T-helper 17 cell (primary cell): ENCODE data around the gene CDH12. TPM values are rescaled to one million over a fixed set of nuclear protein-coding genes. Genes with fewer than 3 reads are reported as not detected.
"Not testable (repeated sequence)": the region's sequence is repeated elsewhere in the genome, so short reads cannot be mapped to it uniquely, and the experiment has no call there.

Source experiments
- ATAC-seq: fragments of 150-1000 bp; cut with Tn5 transposase; 2 replicates; pipeline ENCODE4 v1.10.0; 2021; ENCODE audit warnings: mild to moderate bottlenecking, moderate library complexity
- DNase-seq, 3 donors: peaks; one replicate each; pipeline versions ENCODE4 v3.0.0 to v3.0.0-alpha.2; 2020 to 2021
- H3K9me3 ChIP-seq: one replicate; pipeline ENCODE4 v1.7.0; 2013; ENCODE audit warnings: low read length, mild to moderate bottlenecking; ENCODE audit not compliant: control insufficient read depth, poor library complexity, severe bottlenecking
- H3K27ac Mint-ChIP-seq: one replicate; pipeline ENCODE4 v1.8.0; 2022; ENCODE audit warnings: mild to moderate bottlenecking, moderate library complexity, mixed read lengths
- H3K27me3 Mint-ChIP-seq: one replicate; pipeline ENCODE4 v1.8.0; 2022; ENCODE audit warnings: mixed read lengths
- H3K36me3 Mint-ChIP-seq: one replicate; pipeline ENCODE4 v1.8.0; 2022; ENCODE audit warnings: low read depth, mixed read lengths
- H3K4me1 Mint-ChIP-seq: one replicate; pipeline ENCODE4 v1.8.0; 2022; ENCODE audit warnings: mild to moderate bottlenecking, mixed read lengths
- H3K4me3 Mint-ChIP-seq: one replicate; pipeline ENCODE4 v1.8.0; 2022; ENCODE audit warnings: mild to moderate bottlenecking, moderate library complexity, mixed read lengths
- total RNA-seq, 4 donors: library from RNA in 2 of 4; stranded (reverse) in 2 of 4; gene quantifications; one replicate each; pipeline ENCODE4 v1.2.3 and lab custom pipeline; 2022 to 2026

The CDH12 gene
- total RNA-seq, 2 donors from 2014 or later, result not detected

DNA sequence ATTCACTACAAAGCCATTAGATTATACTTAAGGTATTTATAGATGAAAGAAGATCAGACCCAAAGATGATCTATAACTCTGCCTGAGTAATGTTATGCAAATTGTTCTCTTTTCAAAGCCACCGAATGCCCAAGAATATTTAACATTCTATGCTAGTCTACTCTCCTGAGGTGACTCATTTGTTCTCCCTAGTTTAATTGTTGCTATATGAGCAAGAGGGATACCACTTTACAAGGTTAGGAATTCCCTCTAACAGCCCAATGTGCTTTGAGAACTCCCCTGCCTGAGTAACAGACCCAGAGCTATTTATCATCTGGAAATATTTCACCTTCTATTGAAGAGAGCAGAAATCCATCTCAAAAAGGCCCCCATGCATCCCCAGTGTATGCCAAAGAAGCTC lies 867.3 kb downstream of the CDH12 start:
- not testable (repeated sequence) for H3K4me3 Mint-ChIP-seq, H3K9me3 ChIP-seq, H3K27ac Mint-ChIP-seq, H3K4me1 Mint-ChIP-seq, H3K36me3 Mint-ChIP-seq, H3K27me3 Mint-ChIP-seq, DNase-seq, ATAC-seq

DNA sequence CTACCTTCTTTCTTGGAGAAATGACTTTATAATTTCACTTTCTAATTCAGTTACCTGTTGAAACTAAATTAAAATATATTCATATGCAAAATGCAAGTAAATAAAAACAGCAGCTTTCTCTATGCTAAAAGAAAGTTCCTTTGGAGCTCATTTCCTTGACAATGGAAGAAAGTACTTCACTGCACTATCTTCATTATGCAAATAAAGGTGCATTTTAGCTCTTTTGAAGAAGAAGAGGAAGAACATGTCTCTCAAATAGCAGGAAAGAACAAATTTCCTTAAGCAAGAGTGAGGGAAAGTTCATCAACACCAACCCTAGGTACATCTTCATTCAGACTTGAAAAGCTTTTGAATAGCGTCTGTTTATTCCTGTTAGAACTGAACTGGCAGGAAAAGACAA lies 901.6 kb downstream of the CDH12 start:
- not testable (repeated sequence) for H3K4me1 Mint-ChIP-seq, H3K4me3 Mint-ChIP-seq, H3K36me3 Mint-ChIP-seq, ATAC-seq, H3K9me3 ChIP-seq, H3K27me3 Mint-ChIP-seq, H3K27ac Mint-ChIP-seq, DNase-seq

DNA sequence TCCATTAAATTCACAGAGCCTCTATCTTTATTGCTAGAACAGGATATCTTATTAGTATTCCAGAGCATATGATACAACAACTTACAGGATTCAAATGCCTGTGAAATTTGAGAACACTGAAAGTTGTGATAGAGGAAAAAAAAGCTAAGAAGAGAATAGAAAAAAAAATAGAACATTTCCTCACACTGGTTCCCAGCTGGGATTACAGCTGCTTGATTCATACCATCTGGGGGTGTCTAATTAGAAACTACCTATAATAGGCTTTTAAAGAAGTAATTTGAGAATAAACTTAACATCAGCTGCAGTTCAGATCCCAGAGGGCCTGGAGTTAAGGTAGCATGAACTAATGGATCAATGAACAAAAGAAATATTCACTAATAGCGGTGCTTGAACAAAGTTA lies 922.0 kb downstream of the CDH12 start:
- H3K4me3 Mint-ChIP-seq, result no peak overlapping the region
- no peak overlapping the region for H3K27ac Mint-ChIP-seq
- H3K36me3 Mint-ChIP-seq, result no peaks in the 10 kb centered on the region
- no peak for ATAC-seq
- DNase-seq, result no peak
- H3K9me3 ChIP-seq, result no peaks in the 10 kb centered on the region
- H3K4me1 Mint-ChIP-seq, result no peaks in the 10 kb centered on the region
- no peaks in the 10 kb centered on the region for H3K27me3 Mint-ChIP-seq

DNA sequence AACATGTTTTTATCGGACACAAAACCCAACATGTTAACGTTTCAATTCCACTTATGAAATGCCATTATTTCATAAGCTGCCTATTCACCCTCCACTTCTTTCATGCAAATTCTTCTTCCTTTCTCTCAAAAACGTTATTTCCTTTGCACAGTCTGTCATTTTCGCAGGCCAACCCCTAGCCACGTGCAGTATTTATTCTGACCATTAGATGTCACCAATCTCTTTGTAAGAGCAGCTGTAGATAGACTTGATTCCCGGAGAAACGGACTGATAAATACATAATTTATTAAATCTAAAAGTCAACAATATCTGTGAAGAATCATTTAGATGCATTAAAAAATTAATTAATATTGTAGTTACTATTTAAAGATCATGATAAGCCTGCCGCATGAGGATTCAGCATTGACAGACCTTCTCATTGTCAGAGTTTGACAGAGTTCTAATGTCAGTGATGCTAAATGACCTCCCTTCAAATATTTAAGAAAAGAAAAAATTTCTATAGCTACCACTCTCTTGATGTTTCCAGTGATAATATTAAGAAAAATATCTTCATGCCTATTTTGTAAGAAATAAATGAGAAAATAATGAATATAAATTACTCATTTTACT lies 933.6 kb downstream of the CDH12 start:
- DNase-seq (no peak), ATAC-seq (no peak)
- Mint-ChIP-seq H3K4me3 (no peak overlapping the region), H3K4me1 (no peaks in the 10 kb centered on the region), H3K27me3 (no peaks in the 10 kb centered on the region), H3K36me3 (no peaks in the 10 kb centered on the region), H3K27ac (no peak overlapping the region)
- H3K9me3 ChIP-seq, result no peaks in the 10 kb centered on the region

DNA sequence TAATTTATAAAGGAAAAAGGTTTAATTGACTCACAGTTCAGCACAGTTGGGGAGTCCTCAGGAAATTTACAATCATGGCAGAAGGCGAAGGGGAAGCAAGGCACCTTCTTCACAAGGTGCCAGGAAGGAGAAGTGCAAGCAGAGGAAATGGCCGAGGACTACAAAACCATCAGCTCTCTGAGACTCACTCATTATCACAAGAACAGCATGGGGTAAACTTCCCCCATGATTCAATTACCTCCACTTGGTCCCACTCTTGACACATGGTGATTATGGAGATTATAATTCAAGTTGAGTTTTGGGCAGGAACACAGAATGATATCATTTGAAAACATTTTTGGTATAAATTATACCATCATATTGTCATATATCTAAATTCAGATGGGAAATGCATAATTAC lies 934.7 kb downstream of the CDH12 start:
- ATAC-seq, result no peak
- Mint-ChIP-seq H3K27me3 (no peaks in the 10 kb centered on the region), H3K36me3 (no peaks in the 10 kb centered on the region), H3K27ac (no peak overlapping the region), H3K4me1 (no peaks in the 10 kb centered on the region), H3K4me3 (no peak overlapping the region)
- DNase-seq, result no peak
- no peaks in the 10 kb centered on the region for H3K9me3 ChIP-seq

DNA sequence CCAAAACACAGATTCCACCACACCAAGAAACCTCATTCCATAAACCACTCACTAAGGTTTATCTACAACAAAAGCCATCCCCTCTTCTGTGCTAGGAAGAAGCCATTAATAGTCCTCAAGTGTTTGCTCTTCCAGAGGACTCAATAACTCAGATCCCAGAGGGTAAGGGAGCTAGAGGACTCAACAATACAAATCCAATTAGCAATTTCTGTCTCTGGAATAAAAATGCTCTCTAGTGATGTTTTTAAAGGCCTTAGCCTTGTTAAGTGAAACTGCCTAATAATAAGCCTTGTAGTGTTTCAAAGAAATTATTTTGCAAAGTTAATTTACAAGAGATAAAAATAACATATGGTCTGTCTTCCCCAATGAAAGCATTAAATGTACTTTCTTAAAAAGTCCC lies 942.4 kb downstream of the CDH12 start:
- H3K9me3 ChIP-seq, result no peaks in the 10 kb centered on the region
- Mint-ChIP-seq H3K4me3 (no peak overlapping the region), H3K36me3 (no peaks in the 10 kb centered on the region), H3K27me3 (no peaks in the 10 kb centered on the region), H3K4me1 (no peaks in the 10 kb centered on the region), H3K27ac (no peak overlapping the region)
- ATAC-seq (no peak), DNase-seq (no peak)

DNA sequence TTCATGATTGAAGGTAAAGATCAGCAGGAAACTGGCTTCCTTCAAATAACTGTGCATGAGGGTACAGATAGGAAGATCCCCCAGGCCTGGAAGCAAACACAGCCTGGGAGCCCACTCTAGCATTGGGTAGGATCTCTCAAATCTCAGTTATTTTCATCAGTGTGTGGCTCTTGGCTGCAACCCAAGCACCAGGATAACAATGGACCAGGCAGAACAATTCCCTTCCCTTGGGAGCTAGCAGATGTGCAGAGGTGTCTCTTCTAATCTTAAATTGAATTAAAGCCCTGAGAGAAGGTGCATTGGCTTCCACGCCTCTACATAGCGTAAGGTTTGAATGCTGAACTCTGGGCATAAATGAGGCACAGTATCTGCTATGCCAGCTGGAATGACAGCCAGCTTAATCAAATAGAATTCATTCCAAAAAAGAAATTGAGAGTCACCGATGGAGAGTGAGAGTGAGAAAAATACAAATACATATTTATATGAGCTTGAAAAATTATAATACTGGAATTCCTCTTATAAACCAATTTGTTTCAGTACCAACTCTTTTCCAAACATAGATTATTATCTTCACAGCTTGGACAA lies 957.3 kb downstream of the CDH12 start:
- H3K4me1 Mint-ChIP-seq, result no peaks in the 10 kb centered on the region
- no peak overlapping the region for H3K4me3 Mint-ChIP-seq
- no peaks in the 10 kb centered on the region for H3K9me3 ChIP-seq
- H3K27me3 Mint-ChIP-seq, result no peaks in the 10 kb centered on the region
- no peak overlapping the region for H3K27ac Mint-ChIP-seq
- H3K36me3 Mint-ChIP-seq, result no peaks in the 10 kb centered on the region
- ATAC-seq (no peak), DNase-seq (no peak)

DNA sequence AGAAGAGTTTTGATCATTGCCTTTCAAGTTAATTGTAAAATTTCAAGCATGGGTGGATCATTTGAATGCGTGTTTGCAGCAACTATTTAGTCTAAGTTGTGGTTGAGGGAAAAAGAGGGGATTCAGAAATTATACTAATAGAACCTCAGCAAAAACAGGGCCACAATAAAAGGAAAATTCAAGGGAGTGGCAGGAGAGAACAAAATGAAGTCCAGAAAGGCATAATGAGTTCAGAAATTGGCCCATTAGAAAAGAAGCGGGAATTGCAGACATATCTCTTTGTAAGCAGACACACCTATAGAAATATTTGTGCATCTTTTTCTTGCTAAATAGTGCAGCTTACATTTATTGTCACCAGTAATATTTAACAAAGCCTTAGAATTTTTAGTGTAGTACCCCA lies 960.0 kb downstream of the CDH12 start:
- no peaks in the 10 kb centered on the region for H3K27me3 Mint-ChIP-seq
- DNase-seq (no peak), ATAC-seq (no peak)
- H3K27ac Mint-ChIP-seq, result no peak overlapping the region
- H3K36me3 Mint-ChIP-seq, result no peaks in the 10 kb centered on the region
- H3K4me3 Mint-ChIP-seq, result no peak overlapping the region
- H3K4me1 Mint-ChIP-seq, result no peaks in the 10 kb centered on the region
- H3K9me3 ChIP-seq, result no peaks in the 10 kb centered on the region

DNA sequence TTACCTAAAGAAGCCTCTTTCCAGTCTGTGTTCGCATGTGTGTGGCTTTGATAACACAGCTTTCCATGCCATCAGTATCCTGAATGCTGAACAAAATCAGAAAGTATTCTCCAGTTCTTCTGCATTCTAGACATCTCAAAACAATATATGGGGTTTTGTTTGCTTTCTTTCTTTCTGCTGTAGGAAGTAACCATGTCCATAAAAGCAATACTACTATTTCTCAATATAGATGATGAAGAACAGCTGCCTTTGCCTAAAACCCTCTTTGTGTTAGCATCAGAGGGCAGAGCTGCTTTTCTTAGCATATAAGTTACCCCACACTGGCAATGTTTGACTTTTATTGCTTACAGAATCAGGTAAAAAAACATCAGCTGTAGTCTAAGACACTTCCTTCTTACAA lies 963.6 kb downstream of the CDH12 start:
- H3K9me3 ChIP-seq, result no peaks in the 10 kb centered on the region
- Mint-ChIP-seq H3K4me1 (no peaks in the 10 kb centered on the region), H3K36me3 (no peaks in the 10 kb centered on the region), H3K27me3 (no peaks in the 10 kb centered on the region), H3K27ac (no peak overlapping the region), H3K4me3 (no peak overlapping the region)
- DNase-seq (no peak), ATAC-seq (no peak)

DNA sequence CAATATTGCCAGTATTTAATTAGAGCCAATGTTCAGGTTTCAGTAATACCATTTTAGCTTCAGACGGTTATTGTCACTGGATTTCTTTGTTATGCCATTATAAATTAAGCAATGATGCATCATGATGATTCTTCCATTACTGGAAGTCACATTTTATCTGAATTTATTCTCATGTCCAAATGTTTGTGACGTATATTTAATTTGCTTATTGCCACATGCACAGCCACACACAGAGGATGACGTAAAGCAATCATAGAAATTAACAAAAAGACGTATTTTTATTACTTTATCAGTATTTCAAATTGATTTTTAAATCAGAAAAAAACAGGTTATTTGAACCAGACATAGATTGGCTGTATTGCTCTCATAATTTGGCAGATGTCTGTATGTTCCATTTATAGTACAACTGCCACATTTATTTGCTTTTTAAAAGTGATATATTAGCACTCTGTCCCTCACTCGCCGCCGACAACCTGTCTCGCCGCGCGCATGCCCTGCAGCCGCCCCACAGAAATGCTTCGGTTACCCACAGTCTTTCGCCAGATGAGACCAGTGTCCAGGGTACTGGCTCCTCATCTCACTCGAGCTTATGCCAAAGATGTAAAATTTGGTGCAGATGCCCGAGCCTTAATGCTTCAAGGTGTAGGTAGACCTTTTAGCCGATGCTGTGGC lies 970.9 kb downstream of the CDH12 start:
- no peak for DNase-seq
- H3K4me3 Mint-ChIP-seq, result no peak overlapping the region

DNA sequence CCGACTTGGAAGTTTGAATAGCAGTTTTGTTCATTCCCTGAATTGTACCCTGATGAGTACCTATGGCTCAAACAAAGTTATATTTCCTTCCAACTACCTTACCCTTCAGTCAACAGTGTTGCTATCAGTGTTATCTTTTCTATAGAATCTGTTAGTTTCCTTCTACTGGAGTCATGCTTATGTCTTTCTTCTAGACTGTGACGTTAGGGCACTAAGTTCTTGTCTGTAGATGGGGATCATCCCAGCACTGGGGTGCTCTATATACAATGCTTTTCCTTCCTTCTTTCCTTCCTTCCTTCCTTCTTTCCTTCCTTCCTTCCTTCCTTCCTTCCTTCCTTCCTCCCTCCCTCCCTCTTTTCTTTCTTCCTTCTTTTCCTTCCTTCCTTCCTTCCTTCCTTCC lies 973.0 kb downstream of the CDH12 start:
- H3K27me3 Mint-ChIP-seq, result no peaks in the 10 kb centered on the region
- ATAC-seq, result no peak
- H3K4me1 Mint-ChIP-seq, result no peaks in the 10 kb centered on the region
- no peak overlapping the region for H3K4me3 Mint-ChIP-seq
- no peak overlapping the region for H3K27ac Mint-ChIP-seq
- no peaks in the 10 kb centered on the region for H3K36me3 Mint-ChIP-seq
- no peak for DNase-seq
- no peaks in the 10 kb centered on the region for H3K9me3 ChIP-seq

More for the DNA sequence above, 970.9 kb downstream of the CDH12 start:
- Mint-ChIP-seq H3K4me1 (no peaks in the 10 kb centered on the region), H3K27ac (no peak overlapping the region), H3K27me3 (no peaks in the 10 kb centered on the region), H3K36me3 (no peaks in the 10 kb centered on the region)
- ATAC-seq, result no peak
- no peaks in the 10 kb centered on the region for H3K9me3 ChIP-seq

DNA sequence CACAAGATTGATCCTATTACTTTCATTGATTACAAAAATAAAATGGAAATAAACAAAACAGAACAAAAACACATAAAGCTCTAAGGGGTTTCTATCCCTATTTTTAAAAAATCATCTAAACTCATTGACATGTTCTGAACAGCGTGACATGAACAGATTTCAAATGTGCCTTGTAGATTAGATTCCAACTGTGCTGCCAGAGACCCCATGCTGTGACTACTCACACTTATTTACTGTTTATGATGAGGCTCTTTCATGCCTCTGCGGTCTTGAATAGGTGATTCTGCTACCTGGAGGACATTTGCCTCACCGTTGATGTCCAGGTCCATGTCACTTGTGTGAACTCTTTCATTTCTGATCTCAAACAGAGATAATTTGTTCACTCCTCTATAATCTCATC lies 990.2 kb downstream of the CDH12 start:
- Mint-ChIP-seq H3K27me3 (no peaks in the 10 kb centered on the region), H3K36me3 (no peaks in the 10 kb centered on the region), H3K27ac (no peak overlapping the region), H3K4me3 (no peak overlapping the region), H3K4me1 (no peaks in the 10 kb centered on the region)
- no peaks in the 10 kb centered on the region for H3K9me3 ChIP-seq
- no peak for ATAC-seq
- DNase-seq, result no peak

DNA sequence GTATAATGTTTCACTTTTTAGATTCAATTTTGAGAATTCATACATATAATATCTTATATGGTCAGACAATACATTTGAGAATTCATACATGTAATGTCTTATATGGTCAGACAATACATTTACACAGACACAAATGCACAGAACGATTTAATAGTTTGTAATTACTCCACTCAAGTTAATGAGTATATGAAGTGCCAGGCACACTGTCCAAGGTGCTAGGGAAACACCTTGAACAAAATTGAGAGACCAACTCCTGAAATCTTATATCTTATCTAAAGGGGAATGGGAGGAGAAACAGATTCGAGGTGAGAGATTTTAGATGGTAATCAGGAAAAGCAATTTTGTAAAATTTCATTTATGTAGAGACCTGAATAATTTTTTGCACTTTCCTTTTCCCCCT lies 994.7 kb downstream of the CDH12 start:
- ATAC-seq, result no peak
- Mint-ChIP-seq H3K27ac (no peak overlapping the region), H3K4me1 (no peaks in the 10 kb centered on the region), H3K36me3 (no peaks in the 10 kb centered on the region), H3K4me3 (no peak overlapping the region), H3K27me3 (no peaks in the 10 kb centered on the region)
- DNase-seq, result no peak
- H3K9me3 ChIP-seq, result no peaks in the 10 kb centered on the region

DNA sequence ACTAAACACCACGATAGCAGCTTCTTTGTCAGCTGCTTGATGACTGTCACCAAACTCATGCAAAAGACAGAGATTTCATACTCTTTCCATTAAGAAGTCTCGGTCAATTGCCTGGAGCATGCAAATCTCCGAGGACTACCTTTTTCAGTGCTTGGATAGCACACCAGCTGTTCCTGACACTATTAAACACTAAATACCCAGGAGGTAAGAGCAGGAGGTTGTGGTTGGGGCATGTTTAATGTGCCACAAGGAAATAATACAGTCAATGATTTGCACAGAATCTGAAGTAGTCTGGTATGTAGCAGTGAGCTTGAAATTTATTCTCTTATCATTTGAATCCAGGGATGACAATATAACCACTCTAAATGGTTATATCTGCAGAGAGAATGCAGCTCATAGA lies 996.2 kb downstream of the CDH12 start:
- H3K4me1 Mint-ChIP-seq, result no peaks in the 10 kb centered on the region
- H3K9me3 ChIP-seq, result no peaks in the 10 kb centered on the region
- H3K36me3 Mint-ChIP-seq, result no peaks in the 10 kb centered on the region
- no peaks in the 10 kb centered on the region for H3K27me3 Mint-ChIP-seq
- DNase-seq, result no peak
- H3K27ac Mint-ChIP-seq, result no peak overlapping the region
- no peak overlapping the region for H3K4me3 Mint-ChIP-seq
- no peak for ATAC-seq
